Tibial nerve (tissue), 4 donors: Measurements from ENCODE around the gene TNNI3K.

Source experiments
- EP300 ChIP-seq, 2 donors: sonication (generic); formaldehyde crosslinking; IDR thresholded peaks; one replicate each; pipeline ENCODE4 v1.6.1; 2017; ENCODE audit warnings: antibody characterized with exemption in 2 of 2, mild to moderate bottlenecking in 1 of 2
- POLR2A ChIP-seq, 2 donors: fragments of 450-650 bp; IDR thresholded peaks; one replicate each; pipeline ENCODE4 v1.6.1; 2017; ENCODE audit warnings: antibody characterized with exemption in 2 of 2, mild to moderate bottlenecking in 2 of 2, moderate library complexity in 2 of 2
- TF ChIP-seq, protein P1 (sequence below), 5 experiments: fragments of 200-600 bp in 3 of 5; fragments of 450-650 bp in 2 of 5; sonication (generic) in 3 of 5; IDR thresholded peaks; one replicate each; pipeline ENCODE4 v1.5.1; 2016 to 2019; ENCODE audit warnings: antibody characterized with exemption in 5 of 5, mild to moderate bottlenecking in 3 of 5, moderate library complexity in 2 of 5

GRCh38 chr1:74587888-74588287, 352.7 kb downstream of the TNNI3K start:
- TF ChIP-seq POLR2A (IDR thresholded peaks at IDR 0.05) (no peak), EP300 (IDR thresholded peaks at IDR 0.05) (no peak)
- TF ChIP-seq, protein P1, sequence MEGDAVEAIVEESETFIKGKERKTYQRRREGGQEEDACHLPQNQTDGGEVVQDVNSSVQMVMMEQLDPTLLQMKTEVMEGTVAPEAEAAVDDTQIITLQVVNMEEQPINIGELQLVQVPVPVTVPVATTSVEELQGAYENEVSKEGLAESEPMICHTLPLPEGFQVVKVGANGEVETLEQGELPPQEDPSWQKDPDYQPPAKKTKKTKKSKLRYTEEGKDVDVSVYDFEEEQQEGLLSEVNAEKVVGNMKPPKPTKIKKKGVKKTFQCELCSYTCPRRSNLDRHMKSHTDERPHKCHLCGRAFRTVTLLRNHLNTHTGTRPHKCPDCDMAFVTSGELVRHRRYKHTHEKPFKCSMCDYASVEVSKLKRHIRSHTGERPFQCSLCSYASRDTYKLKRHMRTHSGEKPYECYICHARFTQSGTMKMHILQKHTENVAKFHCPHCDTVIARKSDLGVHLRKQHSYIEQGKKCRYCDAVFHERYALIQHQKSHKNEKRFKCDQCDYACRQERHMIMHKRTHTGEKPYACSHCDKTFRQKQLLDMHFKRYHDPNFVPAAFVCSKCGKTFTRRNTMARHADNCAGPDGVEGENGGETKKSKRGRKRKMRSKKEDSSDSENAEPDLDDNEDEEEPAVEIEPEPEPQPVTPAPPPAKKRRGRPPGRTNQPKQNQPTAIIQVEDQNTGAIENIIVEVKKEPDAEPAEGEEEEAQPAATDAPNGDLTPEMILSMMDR (IDR thresholded peaks at IDR 0.05): no peak
